Astrocyte of the cerebellum (primary cell): ENCODE data around the gene ETS2.

Experiments used
- DNase-seq: peaks from one replicate; pipeline ENCODE4 v3.0.0-alpha.2; 2011; ENCODE audit warnings: low read depth
- H3K4me3 ChIP-seq: 2 replicates; pipeline ENCODE4 v1.5.1; 2011; ENCODE audit warnings: mild to moderate bottlenecking, low read depth, low read length, moderate library complexity
- in situ Hi-C: cut with HindIII; loops from 2 replicates; pipeline ENCODE4 v1.10.0; 2017; ENCODE audit warnings: low sequenced_read_pairs
- TF ChIP-seq, protein P1 (sequence below): IDR thresholded peaks from 2 replicates; pipeline ENCODE4 v1.5.1; 2012; ENCODE audit warnings: low read length, low read depth, moderate library complexity, mild to moderate bottlenecking; ENCODE audit errors: missing control alignments

The ETS2 gene

GRCh38 chr21:38787461-38788274 lies 18.1 kb upstream of the ETS2 start:
- in situ Hi-C loops, result no loop called here
- TF ChIP-seq, protein P1, sequence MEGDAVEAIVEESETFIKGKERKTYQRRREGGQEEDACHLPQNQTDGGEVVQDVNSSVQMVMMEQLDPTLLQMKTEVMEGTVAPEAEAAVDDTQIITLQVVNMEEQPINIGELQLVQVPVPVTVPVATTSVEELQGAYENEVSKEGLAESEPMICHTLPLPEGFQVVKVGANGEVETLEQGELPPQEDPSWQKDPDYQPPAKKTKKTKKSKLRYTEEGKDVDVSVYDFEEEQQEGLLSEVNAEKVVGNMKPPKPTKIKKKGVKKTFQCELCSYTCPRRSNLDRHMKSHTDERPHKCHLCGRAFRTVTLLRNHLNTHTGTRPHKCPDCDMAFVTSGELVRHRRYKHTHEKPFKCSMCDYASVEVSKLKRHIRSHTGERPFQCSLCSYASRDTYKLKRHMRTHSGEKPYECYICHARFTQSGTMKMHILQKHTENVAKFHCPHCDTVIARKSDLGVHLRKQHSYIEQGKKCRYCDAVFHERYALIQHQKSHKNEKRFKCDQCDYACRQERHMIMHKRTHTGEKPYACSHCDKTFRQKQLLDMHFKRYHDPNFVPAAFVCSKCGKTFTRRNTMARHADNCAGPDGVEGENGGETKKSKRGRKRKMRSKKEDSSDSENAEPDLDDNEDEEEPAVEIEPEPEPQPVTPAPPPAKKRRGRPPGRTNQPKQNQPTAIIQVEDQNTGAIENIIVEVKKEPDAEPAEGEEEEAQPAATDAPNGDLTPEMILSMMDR, result no peak
- no peak overlapping the region for H3K4me3 ChIP-seq
- no peak for DNase-seq

DNA sequence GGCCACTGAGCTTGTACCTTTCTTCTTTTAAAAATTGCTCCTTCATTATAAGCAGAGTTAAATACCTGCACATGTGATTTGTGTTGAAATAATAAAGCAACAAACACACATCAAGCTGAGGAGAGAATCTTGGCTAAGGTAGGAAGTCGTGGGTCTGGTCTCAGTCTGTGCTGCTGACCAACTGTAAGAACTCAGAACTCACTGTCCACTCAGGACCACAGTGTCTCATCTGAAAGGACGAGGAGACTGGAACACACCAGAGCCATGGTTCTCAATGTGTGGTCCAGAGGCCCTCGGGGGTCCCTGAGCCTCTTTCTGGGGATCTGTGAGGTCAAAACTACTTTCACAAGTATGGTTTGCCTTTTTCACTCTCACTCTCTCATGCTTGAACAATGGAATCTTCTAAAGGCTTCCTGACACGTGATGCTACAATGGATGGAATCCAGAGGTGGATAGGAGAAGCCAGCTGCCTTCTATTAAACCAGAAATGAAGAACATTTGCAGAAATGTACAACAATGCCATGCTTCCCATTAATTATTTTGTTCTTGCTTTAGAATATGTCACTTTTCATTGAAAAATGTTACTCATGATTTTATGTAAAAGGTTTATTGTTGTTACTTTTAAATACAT lies 17.3 kb upstream of the ETS2 start:
- DNase-seq, result no peak
- in situ Hi-C loops, result no loop called here
- no peak overlapping the region for H3K4me3 ChIP-seq
- TF ChIP-seq, protein P1, result no peak

DNA sequence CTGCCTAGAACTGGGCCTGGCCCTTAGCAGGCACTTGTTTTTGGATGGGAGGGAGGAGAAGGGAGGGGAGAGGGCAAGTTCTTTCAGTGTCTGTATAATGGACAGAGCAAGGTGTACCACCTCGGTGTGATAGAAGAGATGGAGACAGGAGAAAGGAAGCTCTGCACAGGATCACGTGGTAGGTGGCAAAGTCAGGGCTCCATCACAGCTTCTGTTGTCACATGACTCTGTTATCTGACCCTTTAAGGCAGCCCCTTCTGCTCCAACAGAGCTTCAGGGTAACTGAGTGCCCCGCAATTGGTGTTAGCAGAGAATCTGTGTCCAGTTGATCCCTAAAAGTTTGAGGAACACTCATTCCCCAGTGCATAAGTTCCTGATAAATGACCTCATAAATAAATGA lies 16.5 kb upstream of the ETS2 start:
- no peak overlapping the region for H3K4me3 ChIP-seq
- TF ChIP-seq, protein P1, result no peak
- in situ Hi-C loops, result no loop called here
- DNase-seq, result no peak

- TF ChIP-seq, protein P1, result no peak
- DNase-seq, result no peak
Measured at GRCh38 chr21:38790059-38790458, 15.7 kb upstream of the ETS2 start.

GRCh38 chr21:38790961-38791360 lies 14.8 kb upstream of the ETS2 start:
- TF ChIP-seq, protein P1, result no peak
- no peak overlapping the region for H3K4me3 ChIP-seq
- no peak for DNase-seq
- in situ Hi-C loops, result no loop called here

More at GRCh38 chr21:38790059-38790458, 15.7 kb upstream of the ETS2 start:
- H3K4me3 ChIP-seq, result no peak overlapping the region
- in situ Hi-C loops, result no loop called here

DNA sequence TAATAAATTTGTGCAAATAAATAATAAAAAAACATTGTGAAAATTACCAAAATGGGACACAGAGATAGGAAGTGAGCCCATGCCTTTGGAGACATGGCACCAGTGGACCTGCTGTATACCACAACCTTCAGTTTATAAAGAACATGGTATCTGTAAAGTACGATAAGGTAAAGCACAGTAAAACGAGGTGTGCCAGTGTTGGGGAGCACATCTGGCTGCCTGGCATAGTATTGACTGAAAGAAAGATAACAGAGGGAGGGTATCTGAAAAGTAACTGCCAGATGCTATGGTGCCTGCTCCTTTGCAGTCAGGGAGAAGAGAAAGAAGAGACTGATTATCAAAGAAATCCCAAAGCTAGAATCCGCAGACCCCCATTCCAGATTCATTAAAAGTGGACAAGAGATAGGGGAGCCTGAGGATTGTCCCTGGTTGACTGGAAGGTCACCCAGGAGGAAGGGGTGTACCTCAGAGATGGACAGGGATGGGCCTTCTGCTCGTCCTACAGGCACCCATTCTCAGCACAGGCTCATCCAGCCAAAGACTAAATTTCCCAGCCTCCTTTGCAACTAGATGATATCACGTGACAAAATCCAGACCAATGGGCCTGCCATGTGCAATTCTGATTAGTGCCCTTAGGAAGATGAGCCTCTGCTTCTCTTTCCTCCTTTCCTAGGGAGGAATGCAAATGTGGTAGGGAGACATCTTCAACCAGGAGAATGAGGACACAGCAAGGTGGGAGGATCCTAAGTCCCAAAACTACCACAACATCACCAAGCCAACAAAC lies 12.9 kb upstream of the ETS2 start:
- DNase-seq, result no peak

More for the DNA sequence above, 12.9 kb upstream of the ETS2 start:
- H3K4me3 ChIP-seq, result no peak overlapping the region
- in situ Hi-C loops, result no loop called here
- TF ChIP-seq, protein P1, result no peak
